Loucy (cell line): ENCODE measurements around the gene NMRAL1.

Experiments used
- CTCF ChIP-seq: fragments of 200-600 bp; sonication (generic); conservative IDR thresholded peaks from 2 replicates; pipeline ENCODE4 v1.5.1; 2014; ENCODE audit warnings: mild to moderate bottlenecking, antibody characterized with exemption, low read length
- EZH2phosphoT487 ChIP-seq: fragments of 200-600 bp; IDR thresholded peaks from 2 replicates; pipeline ENCODE4 v1.6.1; 2018; ENCODE audit warnings: antibody characterized with exemption, mild to moderate bottlenecking, moderate library complexity, borderline replicate concordance

DNA sequence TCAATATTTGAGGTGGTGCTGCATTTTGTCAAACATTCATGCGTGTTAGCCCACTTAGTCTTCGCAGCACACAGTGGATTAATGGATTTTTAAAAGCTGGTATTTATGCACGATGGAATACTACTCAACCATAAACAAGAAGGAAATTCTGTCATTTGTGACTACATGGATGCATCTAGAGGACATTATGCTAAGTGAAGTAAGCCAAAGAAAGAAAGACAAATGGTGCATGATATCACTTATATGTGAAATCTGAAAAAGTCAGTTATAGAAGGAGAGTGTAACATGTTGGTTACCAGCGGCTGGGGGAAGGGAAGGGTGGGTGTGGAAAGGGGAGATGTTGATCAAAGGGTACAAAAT, 24.8 kb upstream of the NMRAL1 start:
- TF ChIP-seq CTCF (no peak), EZH2phosphoT487 (no peak)
